Vagina (tissue), 2 donors: ENCODE data around the gene CBLN1. TPM values are rescaled to one million over a fixed set of nuclear protein-coding genes. Genes with fewer than 3 reads are reported as not detected.

Experiments
- DNase-seq, 2 donors: peaks; one replicate each; pipeline ENCODE4 v3.0.0-alpha.2; 2017; ENCODE audit errors: extremely low spot score in 2 of 2
- H3K27ac ChIP-seq: fragments of 200-600 bp; sonication (generic); one replicate; pipeline ENCODE4 v1.5.1; 2019
- H3K27me3 ChIP-seq: fragments of 200-600 bp; sonication (generic); one replicate; pipeline ENCODE4 v1.5.1; 2019
- H3K36me3 ChIP-seq, 2 donors: fragments of 200-600 bp; sonication (generic); one replicate each; pipeline ENCODE4 v1.5.1; 2017 to 2019
- H3K4me1 ChIP-seq: fragments of 200-600 bp; sonication (generic); one replicate; pipeline ENCODE4 v1.5.1; 2019
- H3K4me3 ChIP-seq, 2 donors: fragments of 200-600 bp; sonication (generic); 1 replicate in 1 of 2; 2 replicates in 1 of 2; pipeline ENCODE4 v1.5.1; 2016 to 2019
- H3K9me3 ChIP-seq: fragments of 200-600 bp; sonication (generic); one replicate; pipeline ENCODE4 v1.5.1; 2019
- CTCF ChIP-seq, 3 experiments: fragments of 450-650 bp in 2 of 3; fragments of 200-600 bp in 1 of 3; sonication (generic) in 1 of 3; IDR thresholded peaks; one replicate each; pipeline ENCODE4 v1.5.1; 2017 to 2019; ENCODE audit warnings: antibody characterized with exemption in 3 of 3, mild to moderate bottlenecking in 2 of 3, moderate library complexity in 2 of 3
- POLR2A ChIP-seq, 2 donors: fragments of 450-650 bp; IDR thresholded peaks; one replicate each; pipeline ENCODE4 v1.6.1; 2017; ENCODE audit warnings: antibody characterized with exemption in 2 of 2, mild to moderate bottlenecking in 2 of 2, moderate library complexity in 2 of 2
- POLR2AphosphoS5 ChIP-seq, 2 donors: sonication (generic); formaldehyde crosslinking; IDR thresholded peaks; one replicate each; pipeline ENCODE4 v1.9.0; 2017; ENCODE audit warnings: antibody characterized with exemption in 2 of 2, mild to moderate bottlenecking in 2 of 2, low read depth in 1 of 2; ENCODE audit not compliant: insufficient read depth in 1 of 2
- intact Hi-C: fragments of 100-400 bp; cut with DNase I; formaldehyde crosslinking; loops from one replicate; pipeline ENCODE4 v1.15.1; 2023
- total RNA-seq: library from RNA; depleted of rRNA; stranded (reverse); fragments of >200 nt; gene quantifications from one replicate; pipeline ENCODE4 v1.2.3, GENCODE V29; 2016

Gene CBLN1
- not detected for total RNA-seq

- H3K27me3 ChIP-seq = peaks cover 38% of the 10 kb centered on the region
- DNase-seq = no peak
- intact Hi-C loops = no loop called here
- TF ChIP-seq CTCF (IDR thresholded peaks at IDR 0.05) (no peak), POLR2A (IDR thresholded peaks at IDR 0.05) (no peak), POLR2AphosphoS5 (IDR thresholded peaks at IDR 0.05; ENCODE audit: insufficient read depth in 1 of 2, low read depth in 1 of 2) (no peak)
- H3K4me3 ChIP-seq = peak within 1 kb of the TSS; percentile 35 to 37
- no peak within 1 kb of the TSS for H3K27ac ChIP-seq
- no peaks in the 10 kb centered on the region for H3K36me3 ChIP-seq
- no peaks in the 10 kb centered on the region for H3K9me3 ChIP-seq
- peaks cover 37% of the 10 kb centered on the region for H3K4me1 ChIP-seq
Observed at GRCh38 chr16:49281480-49281842, at the start of gene CBLN1. CBLN1 (minus strand) TSS chr16:49281838; CDS start chr16:49281465, 373 bp downstream.

- DNase-seq = peak in 1 of 2 donors; percentile 67
- Histone ChIP-seq H3K9me3 (no peaks in the 10 kb centered on the region), H3K4me1 (no peaks in the 10 kb centered on the region), H3K27me3 (no peaks in the 10 kb centered on the region), H3K4me3 (no peak overlapping the region), H3K36me3 (no peaks in the 10 kb centered on the region), H3K27ac (no peak overlapping the region)
- no peak for TF ChIP-seq POLR2AphosphoS5 (IDR thresholded peaks at IDR 0.05; ENCODE audit: insufficient read depth in 1 of 2, low read depth in 1 of 2)
- no peak for TF ChIP-seq CTCF (IDR thresholded peaks at IDR 0.05)
- TF ChIP-seq POLR2A (IDR thresholded peaks at IDR 0.05) = no peak
- intact Hi-C loops = no loop called here
Observed at GRCh38 chr16:49330562-49331201, 49.0 kb upstream of the CBLN1 start.

GRCh38 chr16:49328325-49328724 is 46.7 kb upstream of the CBLN1 start:
- no peaks in the 10 kb centered on the region for H3K36me3 ChIP-seq
- H3K9me3 ChIP-seq = no peaks in the 10 kb centered on the region
- TF ChIP-seq POLR2A (IDR thresholded peaks at IDR 0.05) (no peak), CTCF (IDR thresholded peaks at IDR 0.05) (no peak), POLR2AphosphoS5 (IDR thresholded peaks at IDR 0.05; ENCODE audit: insufficient read depth in 1 of 2, low read depth in 1 of 2) (no peak)
- no peak overlapping the region for H3K4me3 ChIP-seq
- intact Hi-C loops = no loop called here
- no peaks in the 10 kb centered on the region for H3K4me1 ChIP-seq
- H3K27me3 ChIP-seq = no peaks in the 10 kb centered on the region
- H3K27ac ChIP-seq = no peak overlapping the region
- no peak for DNase-seq

GRCh38 chr16:49327466-49327865 is 45.8 kb upstream of the CBLN1 start:
- Histone ChIP-seq H3K4me1 (no peaks in the 10 kb centered on the region), H3K27me3 (no peaks in the 10 kb centered on the region), H3K9me3 (no peaks in the 10 kb centered on the region), H3K27ac (no peak overlapping the region), H3K4me3 (no peak overlapping the region), H3K36me3 (no peaks in the 10 kb centered on the region)
- DNase-seq = no peak
- TF ChIP-seq POLR2A (IDR thresholded peaks at IDR 0.05) = no peak
- TF ChIP-seq POLR2AphosphoS5 (IDR thresholded peaks at IDR 0.05; ENCODE audit: insufficient read depth in 1 of 2, low read depth in 1 of 2) = no peak
- TF ChIP-seq CTCF (IDR thresholded peaks at IDR 0.05) = no peak
- intact Hi-C loops = no loop called here

- intact Hi-C loops = no loop called here
- Histone ChIP-seq H3K4me3 (no peak overlapping the region), H3K9me3 (no peaks in the 10 kb centered on the region), H3K36me3 (no peaks in the 10 kb centered on the region), H3K4me1 (no peaks in the 10 kb centered on the region), H3K27ac (no peak overlapping the region), H3K27me3 (no peaks in the 10 kb centered on the region)
- TF ChIP-seq POLR2AphosphoS5 (IDR thresholded peaks at IDR 0.05; ENCODE audit: insufficient read depth in 1 of 2, low read depth in 1 of 2) = no peak
- TF ChIP-seq CTCF (IDR thresholded peaks at IDR 0.05) = no peak
- TF ChIP-seq POLR2A (IDR thresholded peaks at IDR 0.05) = no peak
- DNase-seq = no peak
Observed at GRCh38 chr16:49324703-49325102, 43.1 kb upstream of the CBLN1 start.
